Measurements from ENCODE around the gene ABTB2.

GRCh38 chr11:34139346-34139745 is 218.5 kb downstream of the ABTB2 start:
- TF ChIP-seq CTCF (IDR thresholded peaks at IDR 0.05; ENCODE audit: control extremely low read depth in 1 of 3, insufficient read depth in 1 of 3, low read depth in 1 of 3, low read length in 3 of 3) (no peak), RAD21 (IDR thresholded peaks at IDR 0.05 in 1 of 2, conservative IDR thresholded peaks at IDR 0.05 in 1 of 2; ENCODE audit: low read depth in 2 of 2, low read length in 2 of 2) (no peak), CREB1 (IDR thresholded peaks at IDR 0.05) (no peak), EZH2 (IDR thresholded peaks at IDR 0.05; ENCODE audit: low read depth, low read length, severe bottlenecking) (no peak), RXRA (IDR thresholded peaks at IDR 0.05; ENCODE audit: insufficient read depth, low read depth, low read length) (no peak), GABPA (IDR thresholded peaks at IDR 0.05; ENCODE audit: borderline replicate concordance, insufficient read depth, low read length) (no peak), NANOG (IDR thresholded peaks at IDR 0.05; ENCODE audit: insufficient read depth, low read depth, low read length, poor library complexity, severe bottlenecking) (no peak), POLR2AphosphoS5 (IDR thresholded peaks at IDR 0.05; ENCODE audit: low read depth, low read length) (no peak), SIX5 (IDR thresholded peaks at IDR 0.05; ENCODE audit: low read depth, low read length) (no peak), ATF3 (IDR thresholded peaks at IDR 0.05; ENCODE audit: insufficient read depth, low read depth, low read length) (no peak), TBP (IDR thresholded peaks at IDR 0.05; ENCODE audit: low read depth, low read length) (no peak), KDM4A (IDR thresholded peaks at IDR 0.05; ENCODE audit: low read depth, low read length, severe bottlenecking) (no peak), SP2 (IDR thresholded peaks at IDR 0.05; ENCODE audit: low read length) (no peak), RBBP5 (IDR thresholded peaks at IDR 0.05; ENCODE audit: borderline replicate concordance, low read depth, low read length) (no peak)
